Mucosa of descending colon (tissue), 3 donors: ENCODE results near the gene B3GNT9. TPM values are rescaled to one million over a fixed set of nuclear protein-coding genes. Genes with fewer than 3 reads are reported as not detected.

Experiments used
- ATAC-seq: fragments of 200-7000 bp; cut with Tn5 transposase; one replicate; pipeline ENCODE4 v1.9.1; 2020; ENCODE audit warnings: mild to moderate bottlenecking, moderate library complexity
- DNase-seq, 3 donors: peaks; one replicate each; pipeline ENCODE4 v3.0.0-alpha.2; 2020
- H3K36me3 ChIP-seq: fragments of 200-600 bp; one replicate; pipeline ENCODE4 v1.8.0; 2021; ENCODE audit warnings: low read depth, mild to moderate bottlenecking
- H3K4me1 ChIP-seq: fragments of 200-600 bp; one replicate; pipeline ENCODE4 v1.8.0; 2021; ENCODE audit warnings: low read depth, mild to moderate bottlenecking
- H3K4me3 ChIP-seq: fragments of 200-600 bp; one replicate; pipeline ENCODE4 v1.8.0; 2021; ENCODE audit warnings: mild to moderate bottlenecking
- H3K9me3 ChIP-seq: fragments of 200-600 bp; one replicate; pipeline ENCODE4 v1.8.0; 2021; ENCODE audit warnings: mild to moderate bottlenecking
- intact Hi-C, 2 donors: fragments of 100-400 bp; cut with DNase I in 1 of 2; cut with micrococcal nuclease in 1 of 2; formaldehyde crosslinking; loops; one replicate each; pipeline versions ENCODE4 v1.11.0 to v1.11.1; 2022; cut with DNase I, micrococcal nuclease
- total RNA-seq, 3 donors: library from RNA; stranded (reverse); fragmentation: NEBNext Ultra II Directional in 2 of 3; extraction: Animal tissue kit (Norgen Biotek cat#: 25700) in 2 of 3; gene quantifications; one replicate each; pipeline versions ENCODE4 v1.2.1 to v1.2.4, GENCODE V29; 2021 to 2023
- TF ChIP-seq, protein P1 (sequence below): fragments of 200-600 bp; IDR thresholded peaks from one replicate; pipeline ENCODE4 v1.8.0; 2022; ENCODE audit warnings: antibody characterized with exemption, mild to moderate bottlenecking
- donor health status: DM: no; HTN: no; CAD: no; lungs with moderate emphysema.
- donor health status: DM: no; HTN: no; CAD: no.
- donor health status: DM: no; HTN: yes; CAD: no.

Gene B3GNT9
- total RNA-seq, 3 donors from 2014 or later, result 1.5 to 8.4 (median 4.0) TPM

GRCh38 chr16:67188323-67188722, 37.5 kb upstream of the B3GNT9 start:
- TF ChIP-seq, protein P1, sequence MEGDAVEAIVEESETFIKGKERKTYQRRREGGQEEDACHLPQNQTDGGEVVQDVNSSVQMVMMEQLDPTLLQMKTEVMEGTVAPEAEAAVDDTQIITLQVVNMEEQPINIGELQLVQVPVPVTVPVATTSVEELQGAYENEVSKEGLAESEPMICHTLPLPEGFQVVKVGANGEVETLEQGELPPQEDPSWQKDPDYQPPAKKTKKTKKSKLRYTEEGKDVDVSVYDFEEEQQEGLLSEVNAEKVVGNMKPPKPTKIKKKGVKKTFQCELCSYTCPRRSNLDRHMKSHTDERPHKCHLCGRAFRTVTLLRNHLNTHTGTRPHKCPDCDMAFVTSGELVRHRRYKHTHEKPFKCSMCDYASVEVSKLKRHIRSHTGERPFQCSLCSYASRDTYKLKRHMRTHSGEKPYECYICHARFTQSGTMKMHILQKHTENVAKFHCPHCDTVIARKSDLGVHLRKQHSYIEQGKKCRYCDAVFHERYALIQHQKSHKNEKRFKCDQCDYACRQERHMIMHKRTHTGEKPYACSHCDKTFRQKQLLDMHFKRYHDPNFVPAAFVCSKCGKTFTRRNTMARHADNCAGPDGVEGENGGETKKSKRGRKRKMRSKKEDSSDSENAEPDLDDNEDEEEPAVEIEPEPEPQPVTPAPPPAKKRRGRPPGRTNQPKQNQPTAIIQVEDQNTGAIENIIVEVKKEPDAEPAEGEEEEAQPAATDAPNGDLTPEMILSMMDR, result no peak
- Histone ChIP-seq H3K4me3 (no peak overlapping the region), H3K9me3 (no peaks in the 10 kb centered on the region), H3K36me3 (no peaks in the 10 kb centered on the region), H3K4me1 (peaks cover 33% of the 10 kb centered on the region)
- intact Hi-C loops, result loop anchor here in 1 of 2 donors (10.0 kb wide), 1 partner anchor 214 kb away; no protein-coding TSS in a partner anchor
- DNase-seq (no peak), ATAC-seq (no peak)

DNA sequence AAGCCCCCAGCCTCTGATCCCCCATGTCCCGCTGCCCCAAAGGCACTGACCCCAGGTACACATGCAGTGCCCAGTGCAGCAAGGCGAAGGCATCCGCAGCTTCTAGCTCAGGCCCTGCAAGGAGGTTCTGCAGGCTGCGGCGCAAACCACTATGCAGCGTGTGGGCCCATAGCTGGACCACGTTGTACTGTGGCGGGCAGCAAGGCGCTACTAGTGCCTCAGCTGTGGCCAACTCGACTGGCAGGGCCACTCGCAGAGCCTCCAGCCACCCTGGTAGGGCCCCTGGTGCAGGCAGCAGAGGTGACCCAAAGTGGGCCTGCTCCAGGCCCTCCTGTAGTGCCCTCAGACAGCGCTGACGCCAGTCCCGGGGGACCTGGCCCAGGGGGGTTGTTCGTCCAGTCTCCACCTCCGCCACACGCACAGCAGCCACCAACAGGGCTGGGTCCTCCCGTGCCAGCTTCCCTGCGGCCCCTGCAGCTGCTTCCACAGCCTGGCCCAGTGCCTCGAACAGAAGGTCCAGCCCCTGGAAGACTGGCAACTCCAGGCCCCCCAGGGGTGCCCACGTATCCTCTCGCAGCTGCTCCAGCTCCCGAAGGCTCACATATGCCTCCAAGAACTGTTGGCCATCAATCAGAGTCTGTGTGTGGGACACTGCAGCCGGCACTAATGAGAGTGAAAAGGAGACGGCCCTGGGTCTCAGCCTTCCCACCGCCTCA, 36.5 kb upstream of the B3GNT9 start:
- intact Hi-C loops, result loop anchor here in 1 of 2 donors (10.0 kb wide), 1 partner anchor 213 kb away; no protein-coding TSS in a partner anchor
- H3K4me3 ChIP-seq, result no peak overlapping the region
- no peak for DNase-seq

GRCh38 chr16:67186550-67186950, 35.8 kb upstream of the B3GNT9 start:
- DNase-seq (no peak), ATAC-seq (no peak)
- Histone ChIP-seq H3K4me3 (no peak overlapping the region), H3K4me1 (peaks cover 25% of the 10 kb centered on the region), H3K9me3 (no peaks in the 10 kb centered on the region), H3K36me3 (no peaks in the 10 kb centered on the region)
- intact Hi-C loops, result loop anchor here in 1 of 2 donors (10.0 kb wide), 1 partner anchor 212 kb away; no protein-coding TSS in a partner anchor
- TF ChIP-seq, protein P1, result no peak

More for the DNA sequence above, 36.5 kb upstream of the B3GNT9 start:
- H3K36me3 ChIP-seq, result no peaks in the 10 kb centered on the region
- TF ChIP-seq, protein P1, result no peak
- no peak for ATAC-seq
- H3K9me3 ChIP-seq, result no peaks in the 10 kb centered on the region
- H3K4me1 ChIP-seq, result peaks cover 28% of the 10 kb centered on the region

DNA sequence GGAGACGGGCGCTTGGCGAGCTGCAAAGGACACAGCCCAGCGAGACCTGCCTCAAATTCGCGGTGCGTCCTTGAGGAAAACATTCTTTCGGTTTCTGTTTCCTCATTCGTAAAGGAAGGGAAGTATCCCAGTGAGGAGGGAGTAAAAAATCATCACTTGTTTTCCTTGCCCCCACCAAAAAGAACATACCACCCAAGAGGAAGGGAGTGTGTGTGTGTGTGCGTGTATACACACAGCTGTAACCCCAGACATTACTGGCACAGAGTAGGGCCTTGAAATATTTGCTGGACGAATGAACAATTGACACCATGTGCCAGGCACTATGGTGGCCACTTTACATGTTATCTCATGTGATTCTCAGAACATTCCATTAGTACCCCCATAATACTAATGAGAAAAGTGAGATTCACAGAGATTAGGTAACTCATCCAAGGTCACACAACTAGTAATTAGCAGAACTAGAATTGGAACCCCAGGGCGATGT, 34.9 kb upstream of the B3GNT9 start:
- Histone ChIP-seq H3K9me3 (no peaks in the 10 kb centered on the region), H3K4me3 (no peak overlapping the region), H3K4me1 (peaks cover 22% of the 10 kb centered on the region), H3K36me3 (no peaks in the 10 kb centered on the region)
- no peak for ATAC-seq
- TF ChIP-seq, protein P1, result no peak
- no peak for DNase-seq
- intact Hi-C loops, result loop anchor here in 1 of 2 donors (10.0 kb wide), 1 partner anchor 211 kb away; no protein-coding TSS in a partner anchor

DNA sequence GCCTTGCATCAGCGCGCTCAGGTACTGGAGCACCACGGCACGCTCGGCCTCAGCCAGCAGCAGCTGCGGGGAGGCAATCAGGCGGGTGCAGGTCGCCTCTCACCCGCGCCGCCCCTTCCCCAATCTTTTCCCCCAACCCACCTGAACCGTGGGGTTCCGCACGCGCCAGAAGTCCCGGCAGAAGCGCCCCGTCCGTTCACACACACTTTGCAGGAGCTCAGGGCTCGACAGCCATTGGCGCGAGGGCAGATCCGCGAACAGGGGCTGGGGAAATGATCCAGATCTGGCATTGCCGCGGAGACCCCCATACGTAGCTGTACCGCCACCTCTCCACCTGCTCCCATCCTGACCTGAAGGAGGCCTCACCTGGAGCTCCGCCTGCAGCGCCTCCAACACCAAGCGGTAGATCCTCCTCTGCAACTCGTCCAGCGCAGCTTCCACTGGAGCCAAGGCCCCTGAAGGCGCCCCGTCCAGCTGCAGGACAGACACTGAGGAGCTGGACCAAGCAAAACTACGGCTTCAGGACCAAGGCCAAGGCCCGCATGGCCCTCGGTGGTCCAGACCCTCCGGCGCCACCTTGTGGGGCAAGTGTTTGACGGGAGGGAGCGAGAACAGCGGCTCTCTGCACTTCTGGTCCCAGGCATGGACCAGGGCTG, 34.3 kb upstream of the B3GNT9 start:
- no peak overlapping the region for H3K4me3 ChIP-seq
- intact Hi-C loops, result loop anchor here in 1 of 2 donors (10.0 kb wide), 1 partner anchor 210 kb away; no protein-coding TSS in a partner anchor
- DNase-seq (peak; percentile 91 to 97 (median 95)), ATAC-seq (peak; percentile 52)
- TF ChIP-seq, protein P1, result peak; percentile 61
- no peaks in the 10 kb centered on the region for H3K9me3 ChIP-seq
- no peaks in the 10 kb centered on the region for H3K36me3 ChIP-seq
- H3K4me1 ChIP-seq, result peaks cover 22% of the 10 kb centered on the region
